H1 (cell line): Measurements from ENCODE around the gene PYY. TPM values are rescaled to one million over a fixed set of nuclear protein-coding genes. Genes with fewer than 3 reads are reported as not detected.

Experiments
- CTCF ChIA-PET: fragments of 300-600 bp; sonication (Branson Sonifier 250); formaldehyde crosslinking; loops from one replicate; lab custom pipeline; 2021; ENCODE audit not compliant: partially characterized antibody; lab: Charles Lee
- POLR2A ChIA-PET: fragments of 300-600 bp; sonication (Branson Sonifier 250); formaldehyde crosslinking; loops from one replicate; lab custom pipeline; 2021; ENCODE audit warnings: inconsistent platforms; ENCODE audit not compliant: partially characterized antibody; lab: Charles Lee
- DNase-seq, 2 experiments: peaks; one replicate each; pipeline versions ENCODE4 v3.0.0 to v3.0.0-alpha.2; 2010 to 2022; ENCODE audit warnings: low spot score in 2 of 2, low read depth in 1 of 2, mixed read lengths in 1 of 2
- FAIRE-seq: peaks from 2 replicates; lab custom pipeline; 2011; peaks lifted over from hg19 to GRCh38; lab: Jason Lieb, UNC
- H2AFZ ChIP-seq: 2 replicates; pipeline ENCODE4 v1.8.1; 2012; ENCODE audit warnings: low read length, inconsistent platforms
- H2AK5ac ChIP-seq: 2 replicates; pipeline ENCODE4 v1.6.1; 2013; ENCODE audit warnings: low read depth, low read length
- H2BK120ac ChIP-seq: replicated peaks from 2 replicates; pipeline ENCODE3; 2013; ENCODE audit warnings: low read depth, low read length, inconsistent platforms
- H2BK12ac ChIP-seq: 2 replicates; pipeline ENCODE4 v1.6.1; 2013; ENCODE audit warnings: low read depth, low read length
- H2BK15ac ChIP-seq: 2 replicates; pipeline ENCODE4 v1.6.1; 2013; ENCODE audit warnings: low read length
- H2BK20ac ChIP-seq: 2 replicates; pipeline ENCODE4 v1.6.1; 2013; ENCODE audit warnings: low read length
- H2BK5ac ChIP-seq: 2 replicates; pipeline ENCODE4 v1.6.1; 2013; ENCODE audit warnings: low read depth, low read length
- H3K14ac ChIP-seq: 2 replicates; pipeline ENCODE4 v1.6.1; 2013; ENCODE audit warnings: inconsistent platforms; ENCODE audit not compliant: insufficient read length
- H3K18ac ChIP-seq: 2 replicates; pipeline ENCODE4 v1.6.1; 2013; ENCODE audit warnings: low read length; ENCODE audit errors: extremely low read depth
- H3K23ac ChIP-seq: 2 replicates; pipeline ENCODE4 v1.6.1; 2013; ENCODE audit warnings: inconsistent platforms; ENCODE audit not compliant: insufficient read length
- H3K23me2 ChIP-seq: 2 replicates; pipeline ENCODE4 v1.6.1; 2013; ENCODE audit warnings: low read depth, low read length
- H3K27ac ChIP-seq: 2 replicates; pipeline ENCODE4 v1.6.1; 2011; ENCODE audit warnings: low read depth, low read length, inconsistent platforms
- H3K27me3 ChIP-seq, 4 experiments: replicated peaks in 1 of 4; 1 replicate in 1 of 4; 2 replicates in 3 of 4; pipeline versions ENCODE4 v1.6.1 to v1.8.1; 2011 to 2013; ENCODE audit warnings: low read length in 3 of 4, mild to moderate bottlenecking in 3 of 4, inconsistent platforms in 2 of 4, mixed read lengths in 2 of 4, moderate library complexity in 1 of 4; ENCODE audit not compliant: control insufficient read depth in 3 of 4, insufficient read depth in 3 of 4; ENCODE audit errors: extremely low read depth in 1 of 4
- H3K36me3 ChIP-seq, 4 experiments: 2 replicates each; pipeline versions ENCODE4 v1.6.1 to v1.8.1; 2011 to 2013; ENCODE audit warnings: mild to moderate bottlenecking in 4 of 4, low read length in 3 of 4, moderate library complexity in 2 of 4, control low read depth in 1 of 4, inconsistent platforms in 1 of 4; ENCODE audit not compliant: insufficient read depth in 4 of 4, control insufficient read depth in 2 of 4
- H3K4ac ChIP-seq: replicated peaks from 2 replicates; pipeline ENCODE3; 2013; ENCODE audit warnings: low read length, low read depth, mixed read lengths, inconsistent platforms; ENCODE audit not compliant: insufficient read length
- H3K4me1 ChIP-seq, 4 experiments: replicated peaks in 1 of 4; 1 replicate in 1 of 4; 2 replicates in 3 of 4; pipeline versions ENCODE4 v1.6.1 to v1.8.1; 2011 to 2013; ENCODE audit warnings: low read length in 3 of 4, inconsistent platforms in 2 of 4, mixed read lengths in 1 of 4; ENCODE audit not compliant: insufficient read depth in 4 of 4, control insufficient read depth in 3 of 4
- H3K4me2 ChIP-seq, 2 experiments: 2 replicates each; pipeline versions ENCODE4 v1.6.1 to v1.8.1; 2011 to 2013; ENCODE audit warnings: low read depth in 2 of 2, low read length in 2 of 2, control low read depth in 1 of 2, inconsistent platforms in 1 of 2, mild to moderate bottlenecking in 1 of 2; ENCODE audit not compliant: insufficient read depth in 1 of 2
- H3K4me3 ChIP-seq, 4 experiments: fragments of 200-600, 300-600 bp in 1 of 4; sonication (generic), shearing (Covaris generic), sonication (Bioruptor Twin) in 1 of 4; 2 replicates each; pipeline versions ENCODE4 v1.5.1 to v1.8.1; 2011 to 2016; ENCODE audit warnings: low read length in 4 of 4, low read depth in 3 of 4, control low read depth in 2 of 4, inconsistent platforms in 2 of 4, mild to moderate bottlenecking in 2 of 4, mixed read lengths in 1 of 4, moderate library complexity in 1 of 4; ENCODE audit not compliant: insufficient read depth in 2 of 4; ENCODE audit errors: extremely low read depth in 1 of 4
- H3K56ac ChIP-seq: replicated peaks from 2 replicates; pipeline ENCODE3; 2013; ENCODE audit warnings: low read depth, mild to moderate bottlenecking, mixed read lengths, low read length, inconsistent platforms; ENCODE audit not compliant: insufficient read length
- H3K79me1 ChIP-seq: 2 replicates; pipeline ENCODE4 v1.6.1; 2013; ENCODE audit warnings: low read depth, low read length, control low read depth
- H3K79me2 ChIP-seq, 2 experiments: 2 replicates each; pipeline versions ENCODE4 v1.6.1 to v1.8.1; 2012 to 2013; ENCODE audit warnings: low read length in 2 of 2, mild to moderate bottlenecking in 2 of 2, inconsistent platforms in 1 of 2; ENCODE audit not compliant: insufficient read depth in 2 of 2, control insufficient read depth in 1 of 2
- H3K9ac ChIP-seq, 4 experiments: replicated peaks in 1 of 4; 1 replicate in 1 of 4; 2 replicates in 3 of 4; pipeline versions ENCODE4 v1.6.1 to v1.8.1; 2011 to 2013; ENCODE audit warnings: low read depth in 3 of 4, low read length in 3 of 4, control low read depth in 2 of 4, mild to moderate bottlenecking in 2 of 4, moderate library complexity in 2 of 4, inconsistent platforms in 1 of 4; ENCODE audit errors: extremely low read depth in 1 of 4
- H3K9me3 ChIP-seq, 2 experiments: 2 replicates each; pipeline versions ENCODE4 v1.6.1 to v1.8.1; 2012 to 2013; ENCODE audit warnings: mild to moderate bottlenecking in 2 of 2, moderate library complexity in 2 of 2, control low read depth in 1 of 2, inconsistent platforms in 1 of 2, low read depth in 1 of 2, low read length in 1 of 2, mixed read lengths in 1 of 2; ENCODE audit not compliant: insufficient read depth in 2 of 2
- H4K20me1 ChIP-seq, 2 experiments: replicated peaks in 1 of 2; 2 replicates each; pipeline versions ENCODE3 to v1.8.1; 2011 to 2013; ENCODE audit warnings: inconsistent platforms in 2 of 2, low read length in 2 of 2, mild to moderate bottlenecking in 1 of 2; ENCODE audit not compliant: insufficient read depth in 2 of 2, control insufficient read depth in 1 of 2
- H4K5ac ChIP-seq: 2 replicates; pipeline ENCODE4 v1.6.1; 2013; ENCODE audit warnings: low read length, low read depth, mixed read lengths, inconsistent platforms; ENCODE audit not compliant: insufficient read length
- H4K8ac ChIP-seq: 2 replicates; pipeline ENCODE4 v1.8.0; 2013; ENCODE audit warnings: mild to moderate bottlenecking, moderate library complexity, low read length, inconsistent platforms; ENCODE audit not compliant: insufficient read depth; ENCODE audit errors: extremely low read depth
- H4K91ac ChIP-seq: replicated peaks from 2 replicates; pipeline ENCODE3; 2013; ENCODE audit warnings: low read length, mixed read lengths, inconsistent platforms; ENCODE audit not compliant: insufficient read length
- CTBP2 ChIP-seq: IDR thresholded peaks from 2 replicates; pipeline ENCODE4 v1.7.0; 2011; ENCODE audit warnings: borderline replicate concordance, mild to moderate bottlenecking, moderate library complexity, mixed read lengths, low read length; ENCODE audit not compliant: insufficient read depth, insufficient read length
- NANOG ChIP-seq: IDR thresholded peaks from 2 replicates; pipeline ENCODE4 v1.6.1; 2011; ENCODE audit warnings: low read length, low read depth, mild to moderate bottlenecking, inconsistent platforms; ENCODE audit not compliant: insufficient read depth, poor library complexity, severe bottlenecking
- PHF8 ChIP-seq: fragments of 200-600 bp; sonication (generic); conservative IDR thresholded peaks from 2 replicates; pipeline ENCODE4 v1.7.1; 2012; ENCODE audit warnings: low read depth, mild to moderate bottlenecking, inconsistent platforms, low read length, moderate library complexity
- RNF2 ChIP-seq: fragments of 200-900, 300-1000 bp; sonication (generic); IDR thresholded peaks from 2 replicates; pipeline ENCODE4 v1.7.1; 2016; ENCODE audit warnings: borderline replicate concordance, low read depth, mild to moderate bottlenecking, antibody characterized with exemption, low read length; ENCODE audit not compliant: poor library complexity, severe bottlenecking; ENCODE audit errors: missing control alignments
- SIN3A ChIP-seq, 2 experiments: IDR thresholded peaks in 1 of 2; conservative IDR thresholded peaks in 1 of 2; 2 replicates each; pipeline ENCODE4 v1.6.1; 2011 to 2012; ENCODE audit warnings: low read length in 2 of 2, improper control_type of control experiment in 1 of 2, low read depth in 1 of 2, mild to moderate bottlenecking in 1 of 2
- SIRT6 ChIP-seq: IDR thresholded peaks from one replicate; pipeline ENCODE4 v1.7.1; 2012; ENCODE audit warnings: low read length, inconsistent platforms
- TBP ChIP-seq: IDR thresholded peaks from 2 replicates; pipeline ENCODE4 v1.6.1; 2011; ENCODE audit warnings: low read depth, low read length, improper control_type of control experiment
- WGBS, 2 experiments: shearing (Covaris generic) in 1 of 2; methylation state at CpG; one replicate each; pipeline versions ENCODE4 v1.1.6 to v1.1.7; 2013 to 2015; ENCODE audit warnings: low lambda C conversion rate in 2 of 2, mixed read lengths in 2 of 2, inconsistent platforms in 1 of 2, low coverage in 1 of 2, missing lambda C conversion rate in 1 of 2; ENCODE audit not compliant: insufficient replicate concordance in 2 of 2, insufficient coverage in 1 of 2, insufficient read length in 1 of 2; ENCODE audit errors: extremely low coverage in 1 of 2, missing lambda C conversion rate in 1 of 2; 5-methylcytosine and 5-hydroxymethylcytosine counted together
- polyA plus RNA-seq, 7 experiments: library from polyadenylated mRNA; depleted of rRNA in 3 of 7; stranded (reverse) in 5 of 7; unstranded in 2 of 7; fragments of >200 nt in 5 of 7; fragments of 200-250 nt in 2 of 7; gene quantifications; 1 replicate in 5 of 7; 2 replicates in 1 of 7; 4 replicates in 1 of 7; pipeline versions ENCODE4 v1.2.1 to v1.2.3, GENCODE V29; 2011 to 2013; ENCODE audit warnings: missing spikeins in 2 of 7, mixed read lengths in 2 of 7
- total RNA-seq: library from RNA; stranded (reverse); fragmentation: NEBNext Ultra II Directional; extraction: Animal tissue kit (Norgen Biotek cat#: 25700); gene quantifications from 2 replicates; pipeline ENCODE4 v1.2.1, GENCODE V29; 2021

Gene PYY
- total and polyA plus RNA-seq, 2 of the 8 experiments (the other 6 are each of a cell fraction or from before 2014, with no cell fraction given), result 0.93 to 3.4 TPM

GRCh38 chr17:43956222-43956621, 2.5 kb upstream of the PYY start:
- Histone ChIP-seq H4K8ac (no peak overlapping the region; the same call in 1 of the 2 replicates), H3K9ac (no peak overlapping the region), H3K79me1 (no peaks in the 10 kb centered on the region), H2BK5ac (no peak overlapping the region), H3K79me2 (no peaks in the 10 kb centered on the region), H2BK15ac (no peak overlapping the region), H3K14ac (no peak overlapping the region), H3K36me3 (no peaks in the 10 kb centered on the region), H2BK120ac (no peak overlapping the region), H2BK12ac (no peak overlapping the region), H3K4ac (no peak overlapping the region), H3K27ac (no peak overlapping the region), H2AFZ (no peak overlapping the region), H2BK20ac (no peak overlapping the region), H3K23ac (no peak overlapping the region), H3K9me3 (no peaks in the 10 kb centered on the region), H3K56ac (no peak overlapping the region), H3K27me3 (peaks cover 2 to 25% (median 18%) of the 10 kb centered on the region in 4 experiments; a peak in 5 of 7 replicates), H3K4me2 (no peak overlapping the region), H3K4me3 (no peak overlapping the region), H4K5ac (no peak overlapping the region), H3K23me2 (peaks cover 16% of the 10 kb centered on the region), H3K18ac (no peak overlapping the region), H4K91ac (no peak overlapping the region), H3K4me1 (peaks cover 5 to 15% (median 12%) of the 10 kb centered on the region in 4 experiments), H4K20me1 (no peaks in the 10 kb centered on the region), H2AK5ac (no peak overlapping the region)
- FAIRE-seq, result no peak
- no peak for DNase-seq
- WGBS, 2 experiments, result 86% methylated on average over 7 of the region's 8 CpGs; no CpG with 5 or more reads in 1 of the 2 experiments
- CTCF ChIA-PET, result interaction anchor here (0.9 to 2.2 kb wide), 4 partner anchors 9 to 28 kb away, joined by 3 to 6 read pairs (median 3); no protein-coding TSS in a partner anchor
- POLR2A ChIA-PET, result interaction anchor here (0.6 to 1.3 kb wide), 2 partner anchors 59 to 217 kb away, joined by 3 read pairs; partner anchors contain the start of gene TMEM101
- TF ChIP-seq CTBP2, result no peak
- no peak for TF ChIP-seq SIRT6
- TF ChIP-seq PHF8, result no peak
- TF ChIP-seq SIN3A (conservative IDR thresholded peaks at IDR 0.05 in 1 of 2, IDR thresholded peaks at IDR 0.05 in 1 of 2; ENCODE audit: low read depth in 1 of 2, low read length in 2 of 2), result no peak
- TF ChIP-seq NANOG, result no peak
- TF ChIP-seq TBP, result no peak
- TF ChIP-seq RNF2, result no peak
